Stimulated activated CD4-positive, alpha-beta T cell treated with anti-CD3 and anti-CD28 coated beads, Interleukin-15, amount 100 ng/mL, for 1 hour (primary cell): ENCODE results near the gene HS3ST3A1.
"Not testable (repeated sequence)": the region's sequence is repeated elsewhere in the genome, so short reads cannot be mapped to it uniquely, and the experiment has no call there.

Experiments
- DNase-seq, 2 donors: peaks; one replicate each; pipeline ENCODE4 v3.0.0-alpha.2; 2020; ENCODE audit warnings: low read depth in 1 of 2, low spot score in 1 of 2

HS3ST3A1 gene

GRCh38 chr17:13575922-13576419 lies 25.8 kb downstream of the HS3ST3A1 start:
- DNase-seq = no peak

- DNase-seq = no peak
These were observed 26.3 kb downstream of the HS3ST3A1 start for GRCh38 chr17:13575466-13575865.

GRCh38 chr17:13572581-13572980 lies 29.1 kb downstream of the HS3ST3A1 start:
- DNase-seq = no peak

GRCh38 chr17:13569398-13570123 lies 32.2 kb downstream of the HS3ST3A1 start:
- DNase-seq = no peak

GRCh38 chr17:13568582-13569397 lies 32.9 kb downstream of the HS3ST3A1 start:
- no peak for DNase-seq

GRCh38 chr17:13563866-13564265 lies 37.9 kb downstream of the HS3ST3A1 start:
- DNase-seq = no peak

- DNase-seq = no peak
These were observed 39.4 kb downstream of the HS3ST3A1 start for GRCh38 chr17:13562271-13562800.

- no peak for DNase-seq
These were observed 40.0 kb downstream of the HS3ST3A1 start for GRCh38 chr17:13561606-13562270.

- no peak for DNase-seq
These were observed 40.8 kb downstream of the HS3ST3A1 start for GRCh38 chr17:13560935-13561334.

GRCh38 chr17:13558588-13558987 lies 43.1 kb downstream of the HS3ST3A1 start:
- DNase-seq = no peak

GRCh38 chr17:13557077-13557476 lies 44.7 kb downstream of the HS3ST3A1 start:
- no peak for DNase-seq

GRCh38 chr17:13554231-13554630 lies 47.5 kb downstream of the HS3ST3A1 start:
- no peak for DNase-seq

GRCh38 chr17:13550291-13550690 lies 51.4 kb downstream of the HS3ST3A1 start:
- DNase-seq = no peak

- not testable (repeated sequence) for DNase-seq
These were observed 53.2 kb downstream of the HS3ST3A1 start for GRCh38 chr17:13548576-13548975.

GRCh38 chr17:13546851-13547250 lies 54.9 kb downstream of the HS3ST3A1 start:
- no peak for DNase-seq

- DNase-seq = no peak
These were observed 55.8 kb downstream of the HS3ST3A1 start for GRCh38 chr17:13545941-13546340.

- DNase-seq = no peak
These were observed 57.0 kb downstream of the HS3ST3A1 start for GRCh38 chr17:13544765-13545164.

- DNase-seq = no peak
These were observed 57.4 kb downstream of the HS3ST3A1 start for GRCh38 chr17:13544292-13544691.

- DNase-seq = no peak
These were observed 59.1 kb downstream of the HS3ST3A1 start for GRCh38 chr17:13542636-13543035.

- no peak for DNase-seq
These were observed 60.7 kb downstream of the HS3ST3A1 start for GRCh38 chr17:13541032-13541480.

- DNase-seq = no peak
These were observed 61.2 kb downstream of the HS3ST3A1 start for GRCh38 chr17:13540546-13540945.
